B cell (primary cell): Measurements from ENCODE around the gene RASA3. TPM values are rescaled to one million over a fixed set of nuclear protein-coding genes. Genes with fewer than 3 reads are reported as not detected.

ENCODE experiments used
- ATAC-seq: fragments of 200-7000 bp; cut with Tn5 transposase; one replicate; pipeline ENCODE4 v1.10.0; 2021; ENCODE audit warnings: low read depth, mild to moderate bottlenecking, moderate number of reproducible peaks, moderate library complexity
- CTCF ChIA-PET: fragments of 350-600 bp; sonication (Branson Sonifier 250); formaldehyde crosslinking; loops from one replicate; lab custom pipeline; 2021; ENCODE audit warnings: antibody characterized with exemption, inconsistent platforms; lab: Charles Lee
- POLR2A ChIA-PET: fragments of 350-600 bp; sonication (Branson Sonifier 250); formaldehyde crosslinking; loops from one replicate; lab custom pipeline; 2021; ENCODE audit warnings: antibody characterized with exemption; lab: Charles Lee
- DNase-seq: peaks from one replicate; pipeline ENCODE4 v3.0.0; 2013
- H2AFZ ChIP-seq: 2 replicates; pipeline ENCODE4 v1.6.1; 2012; ENCODE audit warnings: mild to moderate bottlenecking, low read depth, low read length; ENCODE audit not compliant: insufficient read depth, poor library complexity, severe bottlenecking
- H3K27ac ChIP-seq, 2 donors: 1 replicate in 1 of 2; 2 replicates in 1 of 2; pipeline ENCODE4 v1.5.1; 2012 to 2013; ENCODE audit warnings: low read length in 2 of 2, mild to moderate bottlenecking in 2 of 2, moderate library complexity in 1 of 2
- H3K27me3 ChIP-seq, 4 experiments: fragments of 200-600 bp in 1 of 4; sonication (generic) in 1 of 4; replicated peaks in 1 of 4; 1 replicate in 2 of 4; 2 replicates in 2 of 4; pipeline versions ENCODE4 v1.6.1 to v1.7.0; 2013 to 2016; ENCODE audit warnings: low read length in 3 of 4, mild to moderate bottlenecking in 2 of 4, mixed read lengths in 1 of 4, moderate library complexity in 1 of 4; ENCODE audit not compliant: insufficient read depth in 4 of 4, control insufficient read depth in 3 of 4; ENCODE audit errors: control extremely low read depth in 1 of 4
- H3K36me3 ChIP-seq, 2 experiments: replicated peaks in 1 of 2; 1 replicate in 1 of 2; 2 replicates in 1 of 2; pipeline versions ENCODE4 v1.6.1 to v1.7.1; 2013; ENCODE audit warnings: low read length in 1 of 2; ENCODE audit not compliant: insufficient read depth in 2 of 2, control insufficient read depth in 1 of 2; ENCODE audit errors: control extremely low read depth in 1 of 2, extremely low read depth in 1 of 2
- H3K4me1 ChIP-seq, 2 donors: fragments of 200-600 bp in 1 of 2; sonication (generic) in 1 of 2; 1 replicate in 1 of 2; 2 replicates in 1 of 2; pipeline versions ENCODE4 v1.5.1 to v1.6.1; 2013 to 2017; ENCODE audit warnings: low read length in 2 of 2; ENCODE audit not compliant: control insufficient read depth in 2 of 2, insufficient read depth in 2 of 2
- H3K4me2 ChIP-seq: replicated peaks from 2 replicates; pipeline ENCODE3; 2012; ENCODE audit warnings: mild to moderate bottlenecking, low read depth, low read length; ENCODE audit not compliant: poor library complexity, severe bottlenecking
- H3K4me3 ChIP-seq, 5 experiments: fragments of 200-600 bp in 1 of 5; sonication (generic) in 1 of 5; 1 replicate in 3 of 5; 2 replicates in 2 of 5; pipeline versions ENCODE4 v1.5.1 to v1.7.0; 2011 to 2016; ENCODE audit warnings: low read length in 4 of 5, mild to moderate bottlenecking in 4 of 5, low read depth in 2 of 5, control low read depth in 1 of 5, moderate library complexity in 1 of 5; ENCODE audit not compliant: insufficient read depth in 1 of 5; ENCODE audit errors: control extremely low read depth in 1 of 5, extremely low read depth in 1 of 5
- H3K79me2 ChIP-seq: fragments of 200-600 bp; sonication (generic); one replicate; pipeline ENCODE4 v1.6.0; 2016; ENCODE audit warnings: low read length; ENCODE audit not compliant: control insufficient read depth, insufficient read depth
- H3K9ac ChIP-seq: fragments of 200-600 bp; sonication (generic); 2 replicates; pipeline ENCODE4 v1.6.1; 2017; ENCODE audit warnings: mild to moderate bottlenecking, low read length, moderate library complexity
- H3K9me3 ChIP-seq, 3 donors: one replicate each; pipeline versions ENCODE4 v1.6.1 to v1.7.1; 2013; ENCODE audit warnings: low read length in 2 of 3; ENCODE audit not compliant: control insufficient read depth in 2 of 3, insufficient read depth in 1 of 3; ENCODE audit errors: control extremely low read depth in 1 of 3
- H4K20me1 ChIP-seq: 2 replicates; pipeline ENCODE4 v1.6.0; 2012; ENCODE audit warnings: mild to moderate bottlenecking, low read length; ENCODE audit not compliant: insufficient read depth, control insufficient read depth, poor library complexity, severe bottlenecking
- H3K27ac Mint-ChIP-seq: one replicate; pipeline ENCODE4 v1.8.0; 2021; ENCODE audit warnings: mixed read lengths
- H3K27me3 Mint-ChIP-seq: one replicate; pipeline ENCODE4 v1.8.0; 2021; ENCODE audit warnings: mixed read lengths
- H3K4me1 Mint-ChIP-seq: one replicate; pipeline ENCODE4 v1.8.0; 2021; ENCODE audit warnings: mixed read lengths
- H3K4me3 Mint-ChIP-seq: one replicate; pipeline ENCODE4 v1.8.0; 2021; ENCODE audit warnings: mixed read lengths
- H3K9me3 Mint-ChIP-seq: one replicate; pipeline ENCODE4 v1.8.0; 2022; ENCODE audit warnings: mixed read lengths; ENCODE audit not compliant: insufficient read depth
- EZH2 ChIP-seq: IDR thresholded peaks from 2 replicates; pipeline ENCODE4 v1.6.1; 2012; ENCODE audit warnings: borderline replicate concordance, low read depth, mild to moderate bottlenecking, moderate library complexity, low read length; ENCODE audit not compliant: insufficient read depth, poor library complexity, severe bottlenecking
- WGBS: methylation state at CpG from one replicate; pipeline ENCODE4 v1.1.5; 2013; ENCODE audit warnings: missing lambda C conversion rate; ENCODE audit not compliant: insufficient coverage; 5-methylcytosine and 5-hydroxymethylcytosine counted together
- intact Hi-C: fragments of 100-400 bp; cut with micrococcal nuclease; formaldehyde crosslinking; loops from one replicate; pipeline ENCODE4 v1.10.0; 2022
- polyA plus RNA-seq: library from polyadenylated mRNA; depleted of rRNA; stranded (reverse); fragments of >200 nt; gene quantifications from 2 replicates; pipeline ENCODE4 v1.2.3, GENCODE V29; 2012
- total RNA-seq, 2 donors: library from RNA; stranded (reverse); fragments of 120-200 nt in 1 of 2; gene quantifications; 1 replicate in 1 of 2; 2 replicates in 1 of 2; pipeline versions ENCODE4 v1.2.3 to v1.2.4, GENCODE V29; 2013 to 2022
- TF ChIP-seq, protein P1 (sequence below): fragments of 200-600 bp; IDR thresholded peaks from one replicate; pipeline ENCODE4 v1.8.0; 2022; ENCODE audit warnings: antibody characterized with exemption, mild to moderate bottlenecking

Gene RASA3
- total and polyA plus RNA-seq, 2 donors (not counting 1 experiment from before 2014, with no cell fraction given): 54.2 to 87.4 TPM

DNA sequence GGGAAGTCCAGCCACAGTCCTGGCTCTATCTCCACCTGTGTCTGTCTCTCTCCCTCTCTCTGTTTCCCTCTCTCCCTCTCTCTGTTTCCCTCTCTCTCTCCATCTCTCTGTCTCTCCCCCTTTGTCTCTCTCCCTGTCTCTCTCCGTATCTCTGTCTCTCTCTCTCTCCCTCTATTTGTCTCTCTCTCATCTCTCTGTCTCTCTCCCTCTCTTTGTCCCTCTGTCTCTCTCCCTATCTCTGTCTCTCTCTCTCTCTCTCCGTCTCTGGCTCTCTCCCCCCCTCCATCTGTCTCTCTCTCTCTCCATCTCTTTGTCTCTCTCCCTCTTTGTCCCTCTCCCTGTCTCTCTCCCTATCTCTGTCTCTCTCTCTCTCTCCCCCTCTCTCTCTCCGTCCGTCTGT lies 119.1 kb downstream of the RASA3 start:
- H3K9me3 Mint-ChIP-seq: no peaks in the 10 kb centered on the region
- Histone ChIP-seq H3K27me3 (no peaks in the 10 kb centered on the region), H3K36me3 (peaks cover 0 to 87% of the 10 kb centered on the region in 2 experiments), H2AFZ (no peak overlapping the region), H3K4me3 (no peak overlapping the region), H3K9me3 (no peaks in the 10 kb centered on the region), H3K27ac (no peak overlapping the region), H3K4me1 (no peaks in the 10 kb centered on the region), H3K9ac (no peak overlapping the region), H3K4me2 (no peak overlapping the region), H4K20me1 (peaks cover 28% of the 10 kb centered on the region), H3K79me2 (peaks cover 4% of the 10 kb centered on the region)
- H3K4me1 Mint-ChIP-seq: no peaks in the 10 kb centered on the region
- intact Hi-C loops: no loop called here
- TF ChIP-seq, protein P1, sequence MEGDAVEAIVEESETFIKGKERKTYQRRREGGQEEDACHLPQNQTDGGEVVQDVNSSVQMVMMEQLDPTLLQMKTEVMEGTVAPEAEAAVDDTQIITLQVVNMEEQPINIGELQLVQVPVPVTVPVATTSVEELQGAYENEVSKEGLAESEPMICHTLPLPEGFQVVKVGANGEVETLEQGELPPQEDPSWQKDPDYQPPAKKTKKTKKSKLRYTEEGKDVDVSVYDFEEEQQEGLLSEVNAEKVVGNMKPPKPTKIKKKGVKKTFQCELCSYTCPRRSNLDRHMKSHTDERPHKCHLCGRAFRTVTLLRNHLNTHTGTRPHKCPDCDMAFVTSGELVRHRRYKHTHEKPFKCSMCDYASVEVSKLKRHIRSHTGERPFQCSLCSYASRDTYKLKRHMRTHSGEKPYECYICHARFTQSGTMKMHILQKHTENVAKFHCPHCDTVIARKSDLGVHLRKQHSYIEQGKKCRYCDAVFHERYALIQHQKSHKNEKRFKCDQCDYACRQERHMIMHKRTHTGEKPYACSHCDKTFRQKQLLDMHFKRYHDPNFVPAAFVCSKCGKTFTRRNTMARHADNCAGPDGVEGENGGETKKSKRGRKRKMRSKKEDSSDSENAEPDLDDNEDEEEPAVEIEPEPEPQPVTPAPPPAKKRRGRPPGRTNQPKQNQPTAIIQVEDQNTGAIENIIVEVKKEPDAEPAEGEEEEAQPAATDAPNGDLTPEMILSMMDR: no peak
- no peak for TF ChIP-seq EZH2
- no peak overlapping the region for H3K4me3 Mint-ChIP-seq
- no peak for ATAC-seq
- no peak overlapping the region for H3K27ac Mint-ChIP-seq
- 75% methylated on average over 4 of the region's 4 CpGs for WGBS
- ChIA-PET POLR2A (no interaction called here), CTCF (no interaction called here)
- no peaks in the 10 kb centered on the region for H3K27me3 Mint-ChIP-seq
- DNase-seq: no peak

DNA sequence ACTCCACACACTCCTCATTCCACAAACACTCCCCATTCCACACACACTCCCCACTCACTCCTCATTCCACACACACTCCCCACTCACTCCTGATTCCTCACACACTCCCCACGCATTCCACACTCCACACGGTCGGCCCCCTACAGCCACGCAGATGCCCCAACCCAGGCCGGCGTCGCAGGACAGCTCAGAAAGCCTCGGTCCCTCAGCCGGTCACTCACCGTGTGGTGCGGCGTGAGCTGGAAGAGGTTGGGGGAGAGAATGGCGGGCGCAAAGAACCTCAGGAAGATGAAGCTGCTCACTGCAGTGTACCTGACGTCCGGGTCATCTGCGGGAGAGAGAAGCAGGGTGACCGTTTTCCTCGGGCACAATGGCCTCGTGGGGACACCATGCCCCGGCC lies 119.5 kb downstream of the RASA3 start:
- ATAC-seq: no peak
- TF ChIP-seq EZH2: no peak
- TF ChIP-seq, protein P1: no peak
- Mint-ChIP-seq H3K27ac (no peak overlapping the region), H3K4me1 (no peaks in the 10 kb centered on the region), H3K4me3 (no peak overlapping the region), H3K9me3 (no peaks in the 10 kb centered on the region), H3K27me3 (no peaks in the 10 kb centered on the region)
- Histone ChIP-seq H3K4me3 (no peak overlapping the region), H2AFZ (no peak overlapping the region), H3K4me2 (no peak overlapping the region), H3K9me3 (no peaks in the 10 kb centered on the region), H3K27ac (no peak overlapping the region), H4K20me1 (peaks cover 24% of the 10 kb centered on the region), H3K36me3 (peaks cover 0 to 83% of the 10 kb centered on the region in 2 experiments), H3K79me2 (peaks cover 4% of the 10 kb centered on the region), H3K27me3 (no peaks in the 10 kb centered on the region), H3K4me1 (no peaks in the 10 kb centered on the region), H3K9ac (no peak overlapping the region)
- CTCF ChIA-PET: no interaction called here
- DNase-seq: no peak
- POLR2A ChIA-PET: no interaction called here
- WGBS: 97% methylated on average over 18 of the region's 21 CpGs
- intact Hi-C loops: no loop called here
